Activated CD8-positive, alpha-beta T cell treated with anti-CD3 and anti-CD28 coated beads, Interleukin-2, amount 10 ng/mL, durations not matched to agents 7 days and 5 days (primary cell): ENCODE data around the gene SAT1. TPM values are rescaled to one million over a fixed set of nuclear protein-coding genes. Genes with fewer than 3 reads are reported as not detected.
"Not testable (repeated sequence)": the region's sequence is repeated elsewhere in the genome, so short reads cannot be mapped to it uniquely, and the experiment has no call there.

ENCODE experiments used
- ATAC-seq: fragments of 150-1000 bp; cut with Tn5 transposase; one replicate; pipeline ENCODE4 v1.10.0; 2021; ENCODE audit warnings: moderate library complexity
- CTCF ChIA-PET: fragments of 350-600 bp; sonication (Branson Sonifier 250); formaldehyde crosslinking; loops from one replicate; lab custom pipeline; 2021; ENCODE audit warnings: antibody characterized with exemption; lab: Charles Lee
- POLR2A ChIA-PET: fragments of 350-600 bp; sonication (Branson Sonifier 250); formaldehyde crosslinking; loops from one replicate; lab custom pipeline; 2021; ENCODE audit warnings: antibody characterized with exemption; lab: Charles Lee
- DNase-seq: peaks from one replicate; pipeline ENCODE4 v3.0.0-alpha.2; 2020
- H3K27ac Mint-ChIP-seq: one replicate; pipeline ENCODE4 v1.8.0; 2021; ENCODE audit warnings: mild to moderate bottlenecking, mixed read lengths
- H3K27me3 Mint-ChIP-seq: one replicate; pipeline ENCODE4 v1.8.0; 2021; ENCODE audit warnings: low read depth, mixed read lengths
- H3K36me3 Mint-ChIP-seq: one replicate; pipeline ENCODE4 v1.8.0; 2021; ENCODE audit warnings: low read depth, mixed read lengths
- H3K4me1 Mint-ChIP-seq: one replicate; pipeline ENCODE4 v1.8.0; 2021; ENCODE audit warnings: low read depth, mixed read lengths
- H3K4me3 Mint-ChIP-seq: one replicate; pipeline ENCODE4 v1.8.0; 2021; ENCODE audit warnings: mild to moderate bottlenecking, mixed read lengths
- H3K9me3 Mint-ChIP-seq: one replicate; pipeline ENCODE4 v1.8.0; 2022; ENCODE audit warnings: mixed read lengths; ENCODE audit not compliant: insufficient read depth
- total RNA-seq, 2 experiments: library from RNA; stranded (reverse); gene quantifications; one replicate each; pipeline ENCODE4 v1.2.3, GENCODE V29; 2021

Gene SAT1
- 10 to 100 TPM; 83.4 to 87.5 TPM for total RNA-seq

DNA sequence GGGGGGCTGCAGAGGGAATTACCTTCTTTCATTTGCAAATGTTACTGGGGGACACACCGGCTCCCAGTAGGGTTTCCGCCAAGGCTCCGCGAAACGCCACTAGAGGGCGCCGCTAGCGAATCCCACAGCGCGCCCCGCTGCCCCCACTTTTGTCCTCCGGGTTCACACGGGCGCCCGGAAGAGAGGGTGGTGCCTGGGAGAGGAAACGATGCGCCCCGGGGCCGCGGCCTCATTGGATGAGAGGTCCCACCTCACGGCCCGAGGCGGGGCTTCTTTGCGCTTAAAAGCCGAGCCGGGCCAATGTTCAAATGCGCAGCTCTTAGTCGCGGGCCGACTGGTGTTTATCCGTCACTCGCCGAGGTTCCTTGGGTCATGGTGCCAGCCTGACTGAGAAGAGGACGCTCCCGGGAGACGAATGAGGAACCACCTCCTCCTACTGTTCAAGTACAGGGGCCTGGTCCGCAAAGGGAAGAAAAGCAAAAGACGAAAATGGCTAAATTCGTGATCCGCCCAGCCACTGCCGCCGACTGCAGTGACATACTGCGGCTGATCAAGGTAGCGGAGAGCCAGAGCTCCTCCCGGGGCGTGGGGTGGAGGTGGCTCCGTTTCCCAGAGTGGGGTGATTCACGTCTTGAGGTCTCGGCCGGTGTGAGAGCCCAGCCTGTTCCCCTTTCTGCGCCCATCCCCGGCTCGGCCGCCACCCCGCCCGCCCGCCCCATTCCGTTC lies at the start of gene SAT1:
Gene SAT1 (plus strand): TSS at position 311 of the 726 bp plus-strand sequence. CDS start 179 bp downstream, at position 490.
- no peaks in the 10 kb centered on the region for H3K27me3 Mint-ChIP-seq
- peaks cover 27% of the 10 kb centered on the region for H3K36me3 Mint-ChIP-seq
- H3K9me3 Mint-ChIP-seq = no peaks in the 10 kb centered on the region
- ChIA-PET CTCF (interaction anchor here (0.7 to 9.0 kb wide), 16 partner anchors 10 to 271 kb away, joined by 3 to 106 read pairs (median 4); partner anchors contain the start of genes ACOT9, APOO, CXorf58 and EIF2S3), POLR2A (interaction anchor here (0.6 to 3.0 kb wide), 41 partner anchors 8 to 700 kb away, joined by 3 to 61 read pairs (median 4); partner anchors contain the start of genes ACOT9, CXorf58, EIF2S3 and KLHL15)
- H3K4me1 Mint-ChIP-seq = peaks cover 34% of the 10 kb centered on the region
- DNase-seq (peak; percentile 96), ATAC-seq (peak; percentile 88)
- peak within 1 kb of the TSS; percentile 98 for H3K27ac Mint-ChIP-seq
- H3K4me3 Mint-ChIP-seq = peak within 1 kb of the TSS; percentile 86

DNA sequence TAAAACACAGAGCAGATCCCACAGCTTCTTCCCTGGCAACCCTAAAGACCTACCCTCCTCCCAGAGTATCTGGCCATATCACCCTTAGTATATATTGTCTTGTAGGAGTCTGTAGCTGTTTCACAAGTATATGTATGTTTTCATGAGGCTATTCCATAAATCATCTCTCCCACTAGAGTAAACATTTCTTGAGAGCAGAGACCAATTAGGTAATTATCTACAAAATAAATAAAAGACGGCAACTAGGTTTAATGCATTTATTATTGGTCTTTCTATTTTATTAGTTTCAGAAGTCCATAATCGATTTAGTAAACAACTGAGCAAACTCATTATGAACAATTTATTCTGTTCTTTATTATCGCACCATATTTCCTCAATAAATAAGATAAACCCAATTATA lies 46.9 kb upstream of the SAT1 start:
- Mint-ChIP-seq H3K9me3 (no peaks in the 10 kb centered on the region), H3K4me1 (peaks cover 20% of the 10 kb centered on the region), H3K36me3 (peaks cover 18% of the 10 kb centered on the region), H3K4me3 (no peak overlapping the region), H3K27ac (no peak overlapping the region), H3K27me3 (no peaks in the 10 kb centered on the region)
- ChIA-PET CTCF (interaction anchor here (1.0 to 2.3 kb wide), 3 partner anchors 9 to 166 kb away, joined by 3 to 9 read pairs (median 3); partner anchors contain the start of gene SAT1), POLR2A (interaction anchor here (1.4 kb wide), 1 partner anchor 47 kb away, joined by 5 read pairs; the partner anchor contains the start of gene SAT1)
- no peak for ATAC-seq
- DNase-seq = no peak

DNA sequence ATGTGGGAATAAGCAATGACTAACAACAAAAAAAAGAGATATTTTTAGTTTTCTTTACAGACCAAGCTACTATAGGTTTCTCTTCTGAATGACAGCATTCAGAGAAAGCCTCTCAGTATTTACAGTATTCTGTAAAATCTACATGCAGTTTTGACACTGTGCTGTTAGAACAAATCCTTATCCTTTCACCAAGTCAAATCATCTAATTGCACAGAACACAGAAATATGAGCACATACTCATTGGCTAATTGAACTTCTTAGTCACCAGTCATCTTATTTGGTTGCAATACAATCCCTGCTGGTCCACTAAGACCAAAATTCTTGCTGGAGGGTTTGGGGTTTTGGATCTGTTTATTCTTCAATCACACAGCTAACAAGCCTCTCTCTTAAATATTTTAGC lies 45.6 kb upstream of the SAT1 start:
- Mint-ChIP-seq H3K36me3 (peaks cover 11% of the 10 kb centered on the region), H3K9me3 (no peaks in the 10 kb centered on the region), H3K27ac (no peak overlapping the region), H3K4me1 (peaks cover 28% of the 10 kb centered on the region), H3K4me3 (no peak overlapping the region), H3K27me3 (no peaks in the 10 kb centered on the region)
- CTCF ChIA-PET = interaction anchor here (1.4 kb wide), 1 partner anchor 11 kb away, joined by 3 read pairs; no protein-coding TSS in a partner anchor
- ATAC-seq = no peak
- DNase-seq = no peak
- POLR2A ChIA-PET = interaction anchor here (1.6 kb wide), 1 partner anchor 46 kb away, joined by 4 read pairs; the partner anchor contains the start of gene SAT1

DNA sequence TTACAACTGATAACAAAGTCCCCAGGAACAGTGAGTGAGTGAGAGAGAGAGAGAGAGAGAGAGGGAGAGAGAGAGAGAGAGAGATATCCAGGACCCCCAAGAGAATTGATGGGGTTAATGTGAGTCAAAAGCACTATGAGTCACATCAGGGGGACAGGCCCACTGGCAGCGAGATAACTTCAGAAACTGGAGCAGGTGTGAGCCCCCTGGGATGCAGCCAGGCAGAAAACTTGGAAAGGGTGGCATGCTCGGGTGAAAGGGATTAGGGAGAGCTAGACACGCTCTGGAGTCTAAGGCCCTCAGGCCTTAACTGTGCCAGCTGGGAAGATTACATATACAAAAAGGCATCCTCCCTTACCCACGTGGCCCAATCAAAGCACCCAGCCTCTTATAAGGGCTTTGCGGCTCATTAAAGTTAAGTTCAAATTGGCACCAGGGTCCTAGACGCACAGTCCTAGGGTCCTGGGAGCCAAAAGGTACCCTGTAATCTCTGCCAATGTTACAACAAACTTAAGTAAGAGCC lies 40.7 kb upstream of the SAT1 start:
- peaks cover 32% of the 10 kb centered on the region for H3K4me1 Mint-ChIP-seq
- peak; percentile 7 for ATAC-seq
- H3K4me3 Mint-ChIP-seq = peak overlapping the region; percentile 76
- peak overlapping the region; percentile 80 for H3K27ac Mint-ChIP-seq
- H3K27me3 Mint-ChIP-seq = no peaks in the 10 kb centered on the region
- ChIA-PET POLR2A (interaction anchor here (0.6 to 1.7 kb wide), 4 partner anchors 24 to 42 kb away, joined by 3 to 12 read pairs (median 8); partner anchors contain the start of gene SAT1), CTCF (interaction anchor here (2.3 to 3.2 kb wide), 3 partner anchors 8 to 160 kb away, joined by 9 to 16 read pairs (median 15); partner anchors contain the start of gene SAT1)
- H3K36me3 Mint-ChIP-seq = no peaks in the 10 kb centered on the region
- DNase-seq = peak; percentile 23
- H3K9me3 Mint-ChIP-seq = no peaks in the 10 kb centered on the region

DNA sequence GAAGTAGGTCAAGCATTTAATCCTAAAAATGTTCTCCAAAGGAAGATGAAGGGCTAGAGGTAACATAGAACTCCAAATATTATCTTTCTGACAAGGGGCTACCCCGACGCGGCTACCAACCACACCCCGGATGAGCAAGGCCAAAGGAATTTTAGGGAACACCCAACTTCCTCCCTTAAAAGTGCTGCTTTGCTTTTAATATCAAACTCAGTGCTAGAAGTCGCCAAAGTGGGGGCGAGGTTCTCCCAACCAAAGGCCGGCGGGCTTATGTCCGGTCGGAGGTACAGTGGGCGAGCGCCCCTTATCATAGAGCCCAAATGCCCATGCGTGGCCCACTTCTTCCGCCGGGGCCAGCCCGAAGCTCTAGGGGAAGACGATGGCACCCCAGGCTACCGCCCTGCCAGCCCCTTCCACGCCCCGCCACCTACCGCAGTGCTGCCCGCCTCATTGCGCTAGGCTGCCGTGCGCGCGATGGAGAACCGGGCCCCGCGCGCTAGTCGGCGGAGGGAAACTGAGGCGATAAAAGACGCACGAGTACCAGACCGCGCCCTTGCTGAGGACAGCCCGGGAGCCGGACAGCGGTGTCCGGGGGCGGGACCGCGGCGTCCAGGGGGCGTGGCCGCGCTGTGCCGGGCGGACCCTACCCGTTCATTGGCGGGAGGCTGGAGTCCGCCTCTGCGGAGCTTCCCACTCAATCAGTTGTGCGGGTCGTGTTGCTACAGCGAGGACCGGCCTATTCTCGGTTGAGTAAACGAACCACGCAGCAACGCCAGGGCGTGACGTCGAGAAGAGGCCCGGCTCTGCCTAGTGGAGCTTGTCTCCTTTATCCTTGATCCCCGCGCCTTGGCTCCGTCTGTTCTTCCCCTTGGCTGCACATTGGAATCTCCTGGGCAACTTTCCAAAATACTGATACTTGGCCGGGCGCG lies 40.0 kb upstream of the SAT1 start, which contains the start of gene ACOT9:
Gene ACOT9 (minus strand): TSS at position 580 of the 926 bp plus-strand sequence. CDS start 132 bp downstream, at position 448.
- ChIA-PET CTCF (interaction anchor here (0.9 to 3.2 kb wide), 5 partner anchors 9 to 165 kb away, joined by 3 to 16 read pairs (median 9); partner anchors contain the start of genes APOO, CXorf58 and SAT1), POLR2A (interaction anchor here (0.5 to 1.7 kb wide), 5 partner anchors 23 to 722 kb away, joined by 3 to 12 read pairs (median 3); partner anchors contain the start of genes PDK3 and SAT1)
- DNase-seq (peak; percentile 81), ATAC-seq (peak; percentile 98)
- no peaks in the 10 kb centered on the region for H3K27me3 Mint-ChIP-seq
- peak within 1 kb of the TSS; percentile 89 for H3K27ac Mint-ChIP-seq
- peaks cover 32% of the 10 kb centered on the region for H3K4me1 Mint-ChIP-seq
- no peaks in the 10 kb centered on the region for H3K36me3 Mint-ChIP-seq
- H3K9me3 Mint-ChIP-seq = no peaks in the 10 kb centered on the region
- peak within 1 kb of the TSS; percentile 76 for H3K4me3 Mint-ChIP-seq

DNA sequence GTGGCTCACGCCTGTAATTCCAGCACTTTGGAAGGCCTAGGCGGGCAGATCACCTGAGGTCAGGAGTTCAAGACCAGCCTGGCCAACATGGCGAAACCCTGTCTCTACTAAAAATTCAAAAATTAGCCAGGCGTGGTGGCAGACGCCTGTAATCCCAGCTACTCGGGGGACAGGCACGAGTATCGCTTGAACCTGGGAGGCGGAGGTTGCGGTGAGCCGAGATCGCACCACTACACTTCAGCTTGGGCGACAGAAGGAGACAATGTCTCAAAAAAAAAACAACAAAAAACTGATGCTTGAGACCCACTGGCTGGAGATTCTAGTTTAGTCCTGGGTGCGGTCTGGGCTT lies 39.4 kb upstream of the SAT1 start:
- ATAC-seq, DNase-seq, H3K9me3 Mint-ChIP-seq, H3K36me3 Mint-ChIP-seq, H3K27me3 Mint-ChIP-seq: not testable (repeated sequence)
- Mint-ChIP-seq H3K4me3 (peak overlapping the region; percentile 76), H3K4me1 (peaks cover 32% of the 10 kb centered on the region), H3K27ac (peak overlapping the region; percentile 89)
- CTCF ChIA-PET = interaction anchor here (0.9 to 3.2 kb wide), 5 partner anchors 8 to 164 kb away, joined by 3 to 16 read pairs (median 9); partner anchors contain the start of genes APOO, CXorf58 and SAT1
- POLR2A ChIA-PET = interaction anchor here (0.9 to 1.7 kb wide), 3 partner anchors 40 to 280 kb away, joined by 3 to 12 read pairs (median 11); partner anchors contain the start of gene SAT1

DNA sequence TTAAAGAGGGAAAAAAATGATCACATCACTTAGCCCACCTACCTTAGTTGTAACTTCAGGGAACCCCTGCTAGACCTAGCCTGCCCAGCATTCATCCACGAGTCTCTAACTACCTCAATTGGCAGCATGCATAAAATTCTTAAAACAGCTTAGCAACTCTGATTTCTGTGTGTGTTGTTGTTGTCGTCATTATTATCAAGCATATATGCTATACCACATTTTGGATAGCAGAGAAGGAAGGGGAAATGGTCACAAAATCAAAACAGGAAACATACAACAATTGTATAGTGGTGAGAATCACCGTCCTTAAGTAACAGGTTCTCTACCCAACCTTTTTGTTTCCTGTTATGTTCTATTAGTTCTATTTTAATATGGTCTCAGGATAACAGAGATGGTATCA lies 37.2 kb upstream of the SAT1 start:
- Mint-ChIP-seq H3K27me3 (no peaks in the 10 kb centered on the region), H3K36me3 (no peaks in the 10 kb centered on the region), H3K4me1 (peaks cover 27% of the 10 kb centered on the region), H3K9me3 (no peaks in the 10 kb centered on the region), H3K27ac (peak overlapping the region; percentile 85), H3K4me3 (peak overlapping the region; percentile 34)
- no peak for ATAC-seq
- no peak for DNase-seq
- ChIA-PET CTCF (no interaction called here), POLR2A (interaction anchor here (1.4 kb wide), 1 partner anchor 29 kb away, joined by 3 read pairs; no protein-coding TSS in a partner anchor)

DNA sequence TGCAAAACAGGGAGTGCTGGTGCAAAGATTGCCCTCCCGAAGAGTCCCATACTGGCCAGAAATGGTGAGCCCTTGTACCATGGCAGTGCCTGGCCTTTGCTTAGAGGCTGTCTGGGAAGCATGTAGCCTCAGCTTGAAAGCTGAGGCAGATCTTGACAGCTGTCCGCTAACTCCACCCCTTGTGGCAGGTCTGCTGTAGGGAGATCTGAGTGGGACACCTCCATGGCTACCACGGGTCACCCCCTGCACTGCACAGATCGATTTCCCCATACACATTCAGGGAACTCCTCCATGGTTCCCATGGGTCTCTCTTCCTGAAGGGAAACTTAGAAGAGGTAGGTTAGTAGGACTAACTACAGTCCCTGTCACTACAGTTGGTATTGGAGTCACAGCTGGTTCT lies 33.8 kb upstream of the SAT1 start:
- no peak for DNase-seq
- Mint-ChIP-seq H3K27me3 (no peaks in the 10 kb centered on the region), H3K4me3 (no peak overlapping the region), H3K4me1 (peaks cover 12% of the 10 kb centered on the region), H3K9me3 (no peaks in the 10 kb centered on the region), H3K36me3 (no peaks in the 10 kb centered on the region), H3K27ac (no peak overlapping the region)
- POLR2A ChIA-PET = interaction anchor here (1.4 kb wide), 1 partner anchor 34 kb away, joined by 4 read pairs; the partner anchor contains the start of gene SAT1
- CTCF ChIA-PET = interaction anchor here (5.7 kb wide), 1 partner anchor 153 kb away, joined by 27 read pairs; no protein-coding TSS in a partner anchor
- ATAC-seq = no peak

DNA sequence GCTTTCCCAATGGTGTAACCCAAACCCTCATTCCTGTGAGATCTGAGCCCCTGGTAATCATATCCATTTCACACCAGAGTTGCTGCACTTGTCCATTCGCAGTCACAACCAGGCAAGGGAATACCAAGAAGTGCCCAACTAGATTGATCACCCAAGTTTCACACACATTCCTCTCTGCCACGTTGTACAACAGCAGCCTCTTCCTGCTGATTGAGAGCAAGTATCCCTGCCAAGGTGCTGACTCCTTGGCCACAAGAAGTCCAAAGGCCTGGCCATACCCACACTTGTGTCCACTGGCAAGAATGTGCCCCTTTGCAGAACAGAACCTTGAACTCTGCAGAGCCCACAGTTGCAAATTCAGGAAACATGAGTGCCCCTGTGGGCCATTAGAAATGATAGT lies 33.4 kb upstream of the SAT1 start:
- ATAC-seq = no peak
- ChIA-PET CTCF (interaction anchor here (0.6 to 5.7 kb wide), 2 partner anchors 153 to 1263 kb away, joined by 3 to 27 read pairs; no protein-coding TSS in a partner anchor), POLR2A (interaction anchor here (1.4 kb wide), 1 partner anchor 33 kb away, joined by 4 read pairs; the partner anchor contains the start of gene SAT1)
- peaks cover 10% of the 10 kb centered on the region for H3K4me1 Mint-ChIP-seq
- H3K27me3 Mint-ChIP-seq = no peaks in the 10 kb centered on the region
- no peak overlapping the region for H3K27ac Mint-ChIP-seq
- H3K4me3 Mint-ChIP-seq = no peak overlapping the region
- DNase-seq = no peak
- H3K36me3 Mint-ChIP-seq = no peaks in the 10 kb centered on the region
- H3K9me3 Mint-ChIP-seq = no peaks in the 10 kb centered on the region

DNA sequence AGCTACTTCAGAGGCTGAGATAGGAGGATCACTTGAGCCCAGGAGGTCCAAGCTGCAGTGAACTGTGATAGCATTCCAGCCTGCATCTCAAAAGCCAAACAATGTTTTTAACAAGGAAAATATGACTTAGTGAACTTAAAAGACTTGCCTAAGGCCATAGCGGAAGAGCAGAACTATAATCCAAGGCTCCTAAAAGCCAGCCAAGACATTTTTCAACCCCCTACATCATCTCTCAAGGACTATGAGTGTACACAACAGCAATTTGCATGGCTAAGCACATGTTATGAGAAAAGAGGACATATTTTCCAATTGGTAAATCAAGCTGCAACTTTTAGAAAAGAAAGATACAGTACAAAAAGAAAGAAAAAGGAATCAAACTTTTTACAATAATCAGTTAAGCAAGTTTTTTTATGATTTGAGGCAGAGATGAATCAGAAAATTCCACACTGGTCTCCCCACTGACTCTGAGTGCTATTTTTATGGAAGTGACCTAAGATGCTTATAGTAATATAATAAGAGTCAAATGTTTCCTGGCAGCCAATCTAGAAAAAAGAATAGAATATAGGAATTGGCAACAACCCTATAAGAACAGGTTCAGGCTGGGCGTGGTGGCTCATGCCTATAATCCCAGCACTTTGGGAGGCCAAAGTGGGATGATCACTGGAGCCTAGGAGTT lies 30.1 kb upstream of the SAT1 start:
- Mint-ChIP-seq H3K4me1 (peaks cover 7% of the 10 kb centered on the region), H3K9me3 (no peaks in the 10 kb centered on the region), H3K4me3 (no peak overlapping the region), H3K27ac (no peak overlapping the region), H3K36me3 (no peaks in the 10 kb centered on the region), H3K27me3 (no peaks in the 10 kb centered on the region)
- DNase-seq = no peak
- ChIA-PET POLR2A (interaction anchor here (0.6 to 0.8 kb wide), 2 partner anchors 30 to 206 kb away, joined by 3 to 5 read pairs; partner anchors contain the start of gene SAT1), CTCF (interaction anchor here (1.2 to 5.7 kb wide), 2 partner anchors 30 to 149 kb away, joined by 4 to 27 read pairs; partner anchors contain the start of gene SAT1)
- ATAC-seq = no peak
